Testis (tissue), 2 donors: ENCODE data around the gene CTBP2.

Experiments
- POLR2A ChIP-seq: fragments of 450-650 bp; IDR thresholded peaks from one replicate; pipeline ENCODE4 v1.6.1; 2017; ENCODE audit warnings: antibody characterized with exemption, mild to moderate bottlenecking, moderate library complexity
- TF ChIP-seq, protein P1 (sequence below), 3 experiments: fragments of 450-650 bp in 2 of 3; fragments of 200-600 bp in 1 of 3; sonication (generic) in 1 of 3; IDR thresholded peaks; one replicate each; pipeline ENCODE4 v1.5.1; 2016 to 2019; ENCODE audit warnings: antibody characterized with exemption in 3 of 3, mild to moderate bottlenecking in 2 of 3, moderate library complexity in 1 of 3

DNA sequence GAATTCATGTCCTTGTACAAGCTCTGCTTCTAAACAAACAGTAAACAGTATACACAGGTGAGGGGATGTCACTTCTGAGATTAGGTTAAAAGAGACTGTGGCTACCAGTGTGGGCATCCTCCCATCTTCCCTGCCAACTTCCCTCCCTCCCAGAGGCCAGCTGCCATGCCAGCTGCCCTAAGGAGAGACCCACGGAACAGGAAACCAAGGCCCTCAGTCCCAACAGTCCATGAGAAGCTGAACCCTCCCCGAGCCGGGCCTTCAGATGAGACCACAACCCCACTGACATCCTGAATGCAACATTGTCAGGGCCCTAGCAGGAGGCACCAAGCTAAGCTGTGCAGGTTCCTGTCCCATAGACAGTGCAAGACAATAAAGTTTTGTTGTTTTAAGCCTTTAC is 106.1 kb downstream of the CTBP2 start:
- TF ChIP-seq, protein P1, sequence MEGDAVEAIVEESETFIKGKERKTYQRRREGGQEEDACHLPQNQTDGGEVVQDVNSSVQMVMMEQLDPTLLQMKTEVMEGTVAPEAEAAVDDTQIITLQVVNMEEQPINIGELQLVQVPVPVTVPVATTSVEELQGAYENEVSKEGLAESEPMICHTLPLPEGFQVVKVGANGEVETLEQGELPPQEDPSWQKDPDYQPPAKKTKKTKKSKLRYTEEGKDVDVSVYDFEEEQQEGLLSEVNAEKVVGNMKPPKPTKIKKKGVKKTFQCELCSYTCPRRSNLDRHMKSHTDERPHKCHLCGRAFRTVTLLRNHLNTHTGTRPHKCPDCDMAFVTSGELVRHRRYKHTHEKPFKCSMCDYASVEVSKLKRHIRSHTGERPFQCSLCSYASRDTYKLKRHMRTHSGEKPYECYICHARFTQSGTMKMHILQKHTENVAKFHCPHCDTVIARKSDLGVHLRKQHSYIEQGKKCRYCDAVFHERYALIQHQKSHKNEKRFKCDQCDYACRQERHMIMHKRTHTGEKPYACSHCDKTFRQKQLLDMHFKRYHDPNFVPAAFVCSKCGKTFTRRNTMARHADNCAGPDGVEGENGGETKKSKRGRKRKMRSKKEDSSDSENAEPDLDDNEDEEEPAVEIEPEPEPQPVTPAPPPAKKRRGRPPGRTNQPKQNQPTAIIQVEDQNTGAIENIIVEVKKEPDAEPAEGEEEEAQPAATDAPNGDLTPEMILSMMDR (IDR thresholded peaks at IDR 0.05) = no peak
- no peak for TF ChIP-seq POLR2A
